CD4-positive, CD25-positive, alpha-beta regulatory T cell (primary cell): ENCODE results near the gene LCE1D. TPM values are rescaled to one million over a fixed set of nuclear protein-coding genes. Genes with fewer than 3 reads are reported as not detected.

Source experiments
- ATAC-seq, 2 donors: fragments of 150-1000 bp; cut with Tn5 transposase; one replicate each; pipeline ENCODE4 v1.10.0; 2021; ENCODE audit warnings: low read depth in 2 of 2, moderate number of reproducible peaks in 2 of 2, moderate library complexity in 1 of 2
- DNase-seq, 3 donors: peaks; one replicate each; pipeline versions ENCODE4 v3.0.0 to v3.0.0-alpha.2; 2012 to 2022; ENCODE audit warnings: mixed read lengths in 1 of 3
- H3K27ac ChIP-seq: one replicate; pipeline ENCODE4 v1.7.0; 2013; ENCODE audit warnings: mild to moderate bottlenecking, low read length; ENCODE audit not compliant: insufficient read depth, poor library complexity, severe bottlenecking
- H3K27me3 ChIP-seq: one replicate; pipeline ENCODE4 v1.7.0; 2013; ENCODE audit warnings: low read length; ENCODE audit not compliant: control insufficient read depth, insufficient read depth
- H3K36me3 ChIP-seq: one replicate; pipeline ENCODE4 v1.7.0; 2013; ENCODE audit warnings: mild to moderate bottlenecking, low read length, moderate library complexity; ENCODE audit not compliant: control insufficient read depth, insufficient read depth
- H3K4me1 ChIP-seq: 2 replicates; pipeline ENCODE4 v1.7.0; 2013; ENCODE audit warnings: mild to moderate bottlenecking, low read length; ENCODE audit not compliant: insufficient read depth, control insufficient read depth, poor library complexity, severe bottlenecking
- H3K4me3 ChIP-seq: one replicate; pipeline ENCODE4 v1.7.0; 2013; ENCODE audit warnings: low read depth, mild to moderate bottlenecking, low read length, moderate library complexity
- H3K9me3 ChIP-seq, 2 experiments: 1 replicate in 1 of 2; 2 replicates in 1 of 2; pipeline ENCODE4 v1.7.0; 2013; ENCODE audit warnings: low read length in 2 of 2, mild to moderate bottlenecking in 1 of 2, moderate library complexity in 1 of 2; ENCODE audit not compliant: control insufficient read depth in 2 of 2
- H3K27ac Mint-ChIP-seq, 3 donors: one replicate each; pipeline ENCODE4 v1.8.0; 2020 to 2022; ENCODE audit warnings: mild to moderate bottlenecking in 3 of 3, mixed read lengths in 3 of 3, moderate library complexity in 2 of 3
- H3K27me3 Mint-ChIP-seq: one replicate; pipeline ENCODE4 v1.8.0; 2022; ENCODE audit warnings: mild to moderate bottlenecking, mixed read lengths
- H3K36me3 Mint-ChIP-seq: one replicate; pipeline ENCODE4 v1.8.0; 2020; ENCODE audit warnings: mixed read lengths
- H3K4me1 Mint-ChIP-seq, 4 donors: one replicate each; pipeline ENCODE4 v1.8.0; 2020 to 2022; ENCODE audit warnings: mixed read lengths in 4 of 4, mild to moderate bottlenecking in 1 of 4
- H3K4me3 Mint-ChIP-seq, 4 donors: one replicate each; pipeline ENCODE4 v1.8.0; 2020 to 2022; ENCODE audit warnings: mild to moderate bottlenecking in 4 of 4, mixed read lengths in 4 of 4, moderate library complexity in 3 of 4
- H3K9me3 Mint-ChIP-seq, 7 donors: one replicate each; pipeline ENCODE4 v1.8.0; 2020 to 2022; ENCODE audit warnings: mixed read lengths in 7 of 7, mild to moderate bottlenecking in 3 of 7, moderate library complexity in 2 of 7
- polyA plus RNA-seq, 4 donors: library from polyadenylated mRNA; unstranded; fragments of 300-500 nt; fragmentation: Illumina TruSeq; gene quantifications; one replicate each; pipeline ENCODE4 v1.2.3, GENCODE V29; 2021
- total RNA-seq: library from RNA; stranded (reverse); gene quantifications from one replicate; pipeline ENCODE4 v1.2.3, GENCODE V29; 2022

LCE1D gene
- total and polyA plus RNA-seq, 5 donors from 2014 or later = not detected

DNA sequence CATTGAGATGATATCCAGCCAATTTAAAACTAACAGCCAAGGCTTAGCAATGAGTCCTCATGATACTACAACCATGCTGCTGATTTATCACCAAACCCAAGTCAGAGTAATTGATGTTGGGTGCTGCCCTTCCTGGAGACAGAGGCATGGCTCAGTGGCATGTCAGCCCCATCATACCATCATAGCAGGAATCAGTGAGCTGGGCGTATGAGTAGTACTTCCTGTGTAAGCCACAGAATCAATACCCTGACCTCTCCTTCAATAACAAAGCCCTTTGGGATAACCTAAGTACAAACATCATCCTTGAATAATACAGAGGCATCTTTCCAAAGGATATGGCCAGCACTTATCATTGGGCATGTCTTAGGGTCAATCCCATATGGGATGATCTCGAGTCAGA lies 13.4 kb upstream of the LCE1D start:
- H3K27me3 ChIP-seq = peaks cover 7% of the 10 kb centered on the region
- no peak overlapping the region for H3K27ac Mint-ChIP-seq
- no peaks in the 10 kb centered on the region for H3K4me1 Mint-ChIP-seq
- no peaks in the 10 kb centered on the region for H3K9me3 ChIP-seq
- H3K36me3 Mint-ChIP-seq = no peaks in the 10 kb centered on the region
- H3K27ac ChIP-seq = no peak overlapping the region
- no peak for DNase-seq
- no peaks in the 10 kb centered on the region for H3K4me1 ChIP-seq
- H3K4me3 ChIP-seq = no peak overlapping the region
- peaks cover 0 to 2% (median 0%) of the 10 kb centered on the region in 7 donors for H3K9me3 Mint-ChIP-seq
- no peak for ATAC-seq
- no peaks in the 10 kb centered on the region for H3K36me3 ChIP-seq
- H3K4me3 Mint-ChIP-seq = no peak overlapping the region
- H3K27me3 Mint-ChIP-seq = peaks cover 16% of the 10 kb centered on the region

DNA sequence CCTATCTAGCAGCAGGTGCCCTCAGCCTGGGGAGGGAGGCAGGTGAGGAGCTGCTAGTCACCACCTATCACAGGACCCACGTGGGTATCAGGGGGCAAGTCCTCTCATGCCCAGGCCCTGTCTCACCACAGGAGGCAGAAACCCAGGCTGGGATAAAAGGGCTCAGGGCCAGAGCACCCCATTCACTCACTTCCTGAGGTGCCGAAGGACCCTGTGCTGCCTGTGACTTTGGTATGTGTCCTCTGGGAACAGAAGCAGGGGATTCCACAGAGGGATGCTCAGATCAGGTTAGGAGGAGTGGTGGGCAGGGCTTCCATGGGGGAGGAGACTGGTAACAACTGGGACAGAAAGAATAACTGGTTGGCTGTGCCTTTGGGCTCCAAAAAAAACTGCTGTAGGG lies 10.4 kb upstream of the LCE1D start, which contains the start of gene LCE1E:
TSS of gene LCE1E (plus strand) at position 181 of the 400 bp plus-strand sequence. CDS start 1,043 bp downstream, outside the sequence.
- Histone ChIP-seq H3K4me1 (no peaks in the 10 kb centered on the region), H3K27me3 (peaks cover 9% of the 10 kb centered on the region), H3K4me3 (no peak within 1 kb of the TSS), H3K9me3 (no peaks in the 10 kb centered on the region), H3K36me3 (no peaks in the 10 kb centered on the region), H3K27ac (no peak within 1 kb of the TSS)
- DNase-seq (no peak), ATAC-seq (no peak)
- Mint-ChIP-seq H3K9me3 (peaks cover 0 to 2% (median 0%) of the 10 kb centered on the region in 7 donors), H3K36me3 (no peaks in the 10 kb centered on the region), H3K27me3 (peaks cover 16% of the 10 kb centered on the region), H3K27ac (peak within 1 kb of the TSS in 1 of 3 donors; percentile 69), H3K4me1 (no peaks in the 10 kb centered on the region), H3K4me3 (no peak within 1 kb of the TSS)

GRCh38 chr1:152795686-152796085 lies 835 bp upstream of the LCE1D start:
- no peaks in the 10 kb centered on the region for H3K4me1 ChIP-seq
- no peak overlapping the region for H3K4me3 ChIP-seq
- no peaks in the 10 kb centered on the region for H3K9me3 ChIP-seq
- Mint-ChIP-seq H3K27me3 (peaks cover 21% of the 10 kb centered on the region), H3K4me3 (no peak overlapping the region), H3K9me3 (peaks cover 0 to 3% (median 0%) of the 10 kb centered on the region in 7 donors), H3K36me3 (no peaks in the 10 kb centered on the region), H3K27ac (no peak overlapping the region), H3K4me1 (no peaks in the 10 kb centered on the region)
- ATAC-seq (no peak), DNase-seq (no peak)
- no peaks in the 10 kb centered on the region for H3K36me3 ChIP-seq
- no peak overlapping the region for H3K27ac ChIP-seq
- H3K27me3 ChIP-seq = no peaks in the 10 kb centered on the region

GRCh38 chr1:152801333-152801732 lies 4.8 kb downstream of the LCE1D start:
- no peaks in the 10 kb centered on the region for H3K4me1 ChIP-seq
- Mint-ChIP-seq H3K27me3 (peaks cover 36% of the 10 kb centered on the region), H3K27ac (no peak overlapping the region), H3K9me3 (peaks cover 0 to 3% (median 0%) of the 10 kb centered on the region in 7 donors), H3K36me3 (no peaks in the 10 kb centered on the region), H3K4me1 (no peaks in the 10 kb centered on the region), H3K4me3 (no peak overlapping the region)
- no peaks in the 10 kb centered on the region for H3K9me3 ChIP-seq
- H3K4me3 ChIP-seq = no peak overlapping the region
- peaks cover 6% of the 10 kb centered on the region for H3K27me3 ChIP-seq
- no peak overlapping the region for H3K27ac ChIP-seq
- ATAC-seq (no peak), DNase-seq (no peak)
- no peaks in the 10 kb centered on the region for H3K36me3 ChIP-seq

DNA sequence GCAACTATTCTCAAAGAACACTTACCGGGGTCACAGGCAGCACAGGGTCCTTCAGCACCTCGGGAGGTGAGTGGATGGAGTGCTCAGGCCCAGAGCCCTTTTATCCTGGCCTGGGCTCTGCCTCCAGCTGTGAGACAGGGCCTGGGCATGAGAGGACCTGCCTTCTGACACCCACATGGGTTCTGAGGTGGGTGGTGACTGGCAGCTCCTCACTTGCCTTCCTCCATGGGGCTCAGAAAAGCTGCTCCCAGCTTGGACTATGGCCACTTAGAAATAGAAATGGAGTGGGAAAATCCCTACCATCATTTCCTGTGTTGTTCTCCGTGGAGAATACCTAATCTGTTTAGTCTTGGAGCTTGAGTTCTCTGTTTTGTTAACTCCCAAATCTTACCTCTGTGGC lies 10.1 kb downstream of the LCE1D start, which contains the start of gene LCE1C:
TSS of gene LCE1C (minus strand) at position 76 of the 400 bp plus-strand sequence. CDS start 1,173 bp downstream, outside the sequence.
- no peak for ATAC-seq

GRCh38 chr1:152811050-152811449 lies 14.5 kb downstream of the LCE1D start:
- Mint-ChIP-seq H3K27me3 (peaks cover 5% of the 10 kb centered on the region), H3K4me1 (no peaks in the 10 kb centered on the region), H3K36me3 (no peaks in the 10 kb centered on the region), H3K4me3 (no peak overlapping the region), H3K9me3 (peaks cover 0 to 5% (median 0%) of the 10 kb centered on the region in 7 donors), H3K27ac (no peak overlapping the region)
- Histone ChIP-seq H3K36me3 (no peaks in the 10 kb centered on the region), H3K27me3 (peaks cover 4% of the 10 kb centered on the region), H3K27ac (no peak overlapping the region), H3K4me1 (no peaks in the 10 kb centered on the region), H3K9me3 (no peaks in the 10 kb centered on the region), H3K4me3 (no peak overlapping the region)
- ATAC-seq (no peak), DNase-seq (no peak)

More for the DNA sequence above, 10.1 kb downstream of the LCE1D start, which contains the start of gene LCE1C:
- no peak within 1 kb of the TSS for H3K4me3 Mint-ChIP-seq
- H3K27me3 Mint-ChIP-seq = peaks cover 21% of the 10 kb centered on the region
- Histone ChIP-seq H3K9me3 (no peaks in the 10 kb centered on the region), H3K27ac (no peak within 1 kb of the TSS), H3K36me3 (no peaks in the 10 kb centered on the region), H3K27me3 (peaks cover 7% of the 10 kb centered on the region), H3K4me1 (no peaks in the 10 kb centered on the region), H3K4me3 (no peak within 1 kb of the TSS)
- H3K36me3 Mint-ChIP-seq = no peaks in the 10 kb centered on the region
- no peaks in the 10 kb centered on the region for H3K4me1 Mint-ChIP-seq
- H3K27ac Mint-ChIP-seq = peak within 1 kb of the TSS in 1 of 3 donors; percentile 20
- no peak for DNase-seq
- peaks cover 0 to 3% (median 0%) of the 10 kb centered on the region in 7 donors for H3K9me3 Mint-ChIP-seq

DNA sequence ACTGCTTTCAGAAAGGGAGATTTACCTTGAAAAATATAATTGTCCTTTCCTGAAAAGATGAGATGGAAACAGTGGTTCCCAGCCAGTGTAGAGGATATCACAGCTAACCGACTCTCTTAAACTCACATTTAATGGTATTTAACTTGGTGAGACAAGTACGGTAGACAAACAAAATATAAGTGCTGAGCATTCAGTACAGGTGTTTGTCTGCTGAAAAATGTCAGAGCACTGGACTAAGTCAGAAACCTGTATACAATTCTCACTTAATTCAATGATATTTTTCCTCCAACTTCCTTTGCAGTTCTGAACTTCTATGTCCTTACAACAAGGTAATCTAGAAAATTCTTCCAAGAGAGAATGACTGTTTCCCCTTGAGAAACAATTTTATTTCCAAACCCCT lies 15.2 kb downstream of the LCE1D start, which contains the start of gene LCE1B:
TSS of gene LCE1B (plus strand) at position 301 of the 400 bp plus-strand sequence. CDS start 476 bp downstream, outside the sequence.
- Mint-ChIP-seq H3K36me3 (no peaks in the 10 kb centered on the region), H3K27me3 (peaks cover 4% of the 10 kb centered on the region)

DNA sequence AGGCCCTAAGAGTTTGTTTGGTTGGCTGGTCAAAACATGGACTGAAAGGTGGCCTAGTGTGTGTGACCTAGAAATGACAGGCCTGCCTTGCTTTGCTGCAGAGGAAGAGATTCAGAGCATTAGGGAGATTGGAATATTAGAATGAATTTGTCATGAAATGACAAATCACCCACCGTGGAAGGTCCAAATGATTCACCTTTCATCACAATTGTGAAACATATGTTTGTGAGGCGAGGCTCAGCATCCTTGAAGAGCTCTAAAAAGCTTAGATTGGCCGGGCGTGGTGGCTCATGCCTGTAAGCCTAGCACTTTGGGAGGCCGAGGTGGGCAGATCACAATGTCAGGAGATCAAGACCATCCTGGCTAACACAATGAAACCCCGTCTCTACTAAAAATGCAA lies 20.8 kb downstream of the LCE1D start:
- Mint-ChIP-seq H3K27ac (no peak overlapping the region), H3K27me3 (peaks cover 4% of the 10 kb centered on the region), H3K36me3 (no peaks in the 10 kb centered on the region), H3K4me1 (no peaks in the 10 kb centered on the region), H3K9me3 (peaks cover 0 to 5% (median 0%) of the 10 kb centered on the region in 7 donors), H3K4me3 (no peak overlapping the region)
- no peak overlapping the region for H3K4me3 ChIP-seq
- no peaks in the 10 kb centered on the region for H3K27me3 ChIP-seq
- no peak for DNase-seq
- H3K9me3 ChIP-seq = no peaks in the 10 kb centered on the region
- no peak overlapping the region for H3K27ac ChIP-seq
- H3K4me1 ChIP-seq = no peaks in the 10 kb centered on the region
- no peaks in the 10 kb centered on the region for H3K36me3 ChIP-seq
- no peak for ATAC-seq

More for the DNA sequence above, 15.2 kb downstream of the LCE1D start, which contains the start of gene LCE1B:
- Histone ChIP-seq H3K4me3 (no peak within 1 kb of the TSS), H3K27ac (no peak within 1 kb of the TSS), H3K27me3 (peaks cover 2% of the 10 kb centered on the region), H3K9me3 (no peaks in the 10 kb centered on the region), H3K36me3 (no peaks in the 10 kb centered on the region), H3K4me1 (no peaks in the 10 kb centered on the region)
- Mint-ChIP-seq H3K4me1 (no peaks in the 10 kb centered on the region), H3K4me3 (no peak within 1 kb of the TSS), H3K27ac (no peak within 1 kb of the TSS), H3K9me3 (peaks cover 0 to 5% (median 0%) of the 10 kb centered on the region in 7 donors)
- no peak for ATAC-seq
- no peak for DNase-seq
